Measurements from ENCODE around the gene STAG1. TPM values are rescaled to one million over a fixed set of nuclear protein-coding genes. Genes with fewer than 3 reads are reported as not detected.

The STAG1 gene
- polyA plus RNA-seq, 2 of the 4 experiments (the other 2 are of a cell fraction) = 12.8 to 19.2 TPM

DNA sequence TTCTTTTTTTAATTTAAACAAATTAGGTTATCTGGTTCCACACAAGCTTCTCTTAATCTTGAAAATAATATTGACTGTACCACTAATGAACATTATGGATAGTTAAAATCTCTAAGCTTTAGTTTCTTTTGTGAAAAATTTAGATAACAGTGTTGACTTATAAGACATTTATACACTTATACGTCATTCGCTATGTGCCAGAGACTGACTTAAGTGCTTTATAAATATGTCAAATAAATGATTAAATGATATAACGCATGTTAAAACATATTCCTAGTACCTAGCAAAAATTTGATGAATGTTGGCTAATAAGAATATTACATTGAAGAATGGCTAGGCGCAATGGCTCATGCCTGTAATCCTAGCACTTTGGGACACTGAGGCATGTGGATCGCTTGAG lies 405.7 kb downstream of the STAG1 start (continued):
- TF ChIP-seq, protein P1, sequence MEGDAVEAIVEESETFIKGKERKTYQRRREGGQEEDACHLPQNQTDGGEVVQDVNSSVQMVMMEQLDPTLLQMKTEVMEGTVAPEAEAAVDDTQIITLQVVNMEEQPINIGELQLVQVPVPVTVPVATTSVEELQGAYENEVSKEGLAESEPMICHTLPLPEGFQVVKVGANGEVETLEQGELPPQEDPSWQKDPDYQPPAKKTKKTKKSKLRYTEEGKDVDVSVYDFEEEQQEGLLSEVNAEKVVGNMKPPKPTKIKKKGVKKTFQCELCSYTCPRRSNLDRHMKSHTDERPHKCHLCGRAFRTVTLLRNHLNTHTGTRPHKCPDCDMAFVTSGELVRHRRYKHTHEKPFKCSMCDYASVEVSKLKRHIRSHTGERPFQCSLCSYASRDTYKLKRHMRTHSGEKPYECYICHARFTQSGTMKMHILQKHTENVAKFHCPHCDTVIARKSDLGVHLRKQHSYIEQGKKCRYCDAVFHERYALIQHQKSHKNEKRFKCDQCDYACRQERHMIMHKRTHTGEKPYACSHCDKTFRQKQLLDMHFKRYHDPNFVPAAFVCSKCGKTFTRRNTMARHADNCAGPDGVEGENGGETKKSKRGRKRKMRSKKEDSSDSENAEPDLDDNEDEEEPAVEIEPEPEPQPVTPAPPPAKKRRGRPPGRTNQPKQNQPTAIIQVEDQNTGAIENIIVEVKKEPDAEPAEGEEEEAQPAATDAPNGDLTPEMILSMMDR (IDR thresholded peaks at IDR 0.05) = no peak
- no peak for TF ChIP-seq EHF (CRISPR knock-in tag; IDR thresholded peaks at IDR 0.05)

DNA sequence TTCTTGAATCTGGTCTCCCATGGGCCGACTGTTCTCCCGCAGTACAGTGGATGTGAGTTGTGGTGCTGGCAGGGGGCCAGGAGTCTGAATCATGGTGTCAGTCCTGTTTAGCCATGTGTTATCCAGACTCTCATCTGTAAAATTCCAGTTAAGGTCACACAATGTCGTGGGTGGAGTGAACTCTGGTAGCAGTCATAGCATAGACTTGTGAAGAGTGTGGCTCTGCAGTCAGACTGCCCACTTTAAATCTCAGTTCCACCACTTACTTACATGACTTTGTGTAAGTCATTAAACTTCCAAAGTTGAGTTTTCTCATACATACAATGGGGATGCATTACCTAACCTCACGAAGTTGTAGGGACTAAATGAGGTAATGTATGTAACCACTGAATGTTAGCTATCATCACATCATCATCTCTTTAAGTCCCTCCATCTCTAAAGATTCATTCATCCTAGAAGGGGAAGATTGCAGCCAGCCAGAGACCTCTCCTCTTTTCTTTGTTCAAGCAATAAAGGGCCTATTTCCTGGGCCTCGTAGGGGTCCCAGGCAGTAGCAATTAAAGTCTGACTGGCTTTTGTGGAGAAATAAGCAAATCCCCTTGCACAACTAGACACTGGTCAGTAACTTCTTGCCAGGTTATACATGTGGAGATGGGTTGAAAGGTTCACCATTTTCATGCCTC lies 408.2 kb downstream of the STAG1 start:
- peak overlapping the region; percentile 37 for H3K4me2 ChIP-seq
- H3K4me1 ChIP-seq = peaks cover 16% of the 10 kb centered on the region; the same call in 2 of the 3 replicates
- ATAC-seq (peak; percentile 88 to 89), DNase-seq (ENCODE audit: low read depth in 1 of 2, low spot score in 1 of 2) (peak; percentile 31 to 67), FAIRE-seq (no peak)
- POLR2A ChIA-PET = no interaction called here
- H3K4me3 ChIP-seq = no peak overlapping the region
- peak overlapping the region in 1 of 2 experiments; percentile 30; a peak in 1 of 6 replicates for H3K27ac ChIP-seq
- H3K9me3 ChIP-seq = no peaks in the 10 kb centered on the region
- TF ChIP-seq BHLHE40 (IDR thresholded peaks at IDR 0.05; ENCODE audit: low read depth, low read length) = no peak
- TF ChIP-seq, protein P2, sequence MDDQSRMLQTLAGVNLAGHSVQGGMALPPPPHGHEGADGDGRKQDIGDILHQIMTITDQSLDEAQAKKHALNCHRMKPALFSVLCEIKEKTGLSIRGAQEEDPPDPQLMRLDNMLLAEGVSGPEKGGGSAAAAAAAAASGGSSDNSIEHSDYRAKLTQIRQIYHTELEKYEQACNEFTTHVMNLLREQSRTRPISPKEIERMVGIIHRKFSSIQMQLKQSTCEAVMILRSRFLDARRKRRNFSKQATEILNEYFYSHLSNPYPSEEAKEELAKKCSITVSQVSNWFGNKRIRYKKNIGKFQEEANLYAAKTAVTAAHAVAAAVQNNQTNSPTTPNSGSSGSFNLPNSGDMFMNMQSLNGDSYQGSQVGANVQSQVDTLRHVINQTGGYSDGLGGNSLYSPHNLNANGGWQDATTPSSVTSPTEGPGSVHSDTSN (IDR thresholded peaks at IDR 0.05) = no peak
- no peak for TF ChIP-seq KDM1A (IDR thresholded peaks at IDR 0.05; ENCODE audit: low read depth)
- peak; percentile 43; the same call in 1 of the 2 replicates for TF ChIP-seq GATA3 (IDR thresholded peaks at IDR 0.05; ENCODE audit: borderline replicate concordance)
- TF ChIP-seq, protein P3, sequence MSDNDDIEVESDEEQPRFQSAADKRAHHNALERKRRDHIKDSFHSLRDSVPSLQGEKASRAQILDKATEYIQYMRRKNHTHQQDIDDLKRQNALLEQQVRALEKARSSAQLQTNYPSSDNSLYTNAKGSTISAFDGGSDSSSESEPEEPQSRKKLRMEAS (IDR thresholded peaks at IDR 0.05) = 0 out of 2 replicates have a peak, but pooled peaks have one; percentile 21
- no peak for TF ChIP-seq RARB (CRISPR knock-in tag; IDR thresholded peaks at IDR 0.05)
- no peak for TF ChIP-seq POLR2A (IDR thresholded peaks at IDR 0.05; ENCODE audit: low read length)
- TF ChIP-seq, protein P4, sequence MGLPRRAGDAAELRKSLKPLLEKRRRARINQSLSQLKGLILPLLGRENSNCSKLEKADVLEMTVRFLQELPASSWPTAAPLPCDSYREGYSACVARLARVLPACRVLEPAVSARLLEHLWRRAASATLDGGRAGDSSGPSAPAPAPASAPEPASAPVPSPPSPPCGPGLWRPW (IDR thresholded peaks at IDR 0.05) = no peak
- TF ChIP-seq CHD2 (IDR thresholded peaks at IDR 0.05; ENCODE audit: low read length, partially characterized antibody) = no peak
- TF ChIP-seq, protein P5, sequence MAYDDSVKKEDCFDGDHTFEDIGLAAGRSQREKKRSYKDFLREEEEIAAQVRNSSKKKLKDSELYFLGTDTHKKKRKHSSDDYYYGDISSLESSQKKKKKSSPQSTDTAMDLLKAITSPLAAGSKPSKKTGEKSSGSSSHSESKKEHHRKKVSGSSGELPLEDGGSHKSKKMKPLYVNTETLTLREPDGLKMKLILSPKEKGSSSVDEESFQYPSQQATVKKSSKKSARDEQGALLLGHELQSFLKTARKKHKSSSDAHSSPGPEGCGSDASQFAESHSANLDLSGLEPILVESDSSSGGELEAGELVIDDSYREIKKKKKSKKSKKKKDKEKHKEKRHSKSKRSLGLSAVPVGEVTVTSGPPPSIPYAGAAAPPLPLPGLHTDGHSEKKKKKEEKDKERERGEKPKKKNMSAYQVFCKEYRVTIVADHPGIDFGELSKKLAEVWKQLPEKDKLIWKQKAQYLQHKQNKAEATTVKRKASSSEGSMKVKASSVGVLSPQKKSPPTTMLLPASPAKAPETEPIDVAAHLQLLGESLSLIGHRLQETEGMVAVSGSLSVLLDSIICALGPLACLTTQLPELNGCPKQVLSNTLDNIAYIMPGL (CRISPR knock-in tag; IDR thresholded peaks at IDR 0.05; ENCODE audit: borderline replicate concordance) = no peak
- 42% methylated on average over 5 of the region's 5 CpGs for WGBS (ENCODE audit: missing lambda C conversion rate)
- CTCF ChIA-PET = interaction anchor here (1.2 to 1.3 kb wide), 2 partner anchors 408 to 1627 kb away, joined by 4 read pairs; partner anchors contain the start of gene STAG1

DNA sequence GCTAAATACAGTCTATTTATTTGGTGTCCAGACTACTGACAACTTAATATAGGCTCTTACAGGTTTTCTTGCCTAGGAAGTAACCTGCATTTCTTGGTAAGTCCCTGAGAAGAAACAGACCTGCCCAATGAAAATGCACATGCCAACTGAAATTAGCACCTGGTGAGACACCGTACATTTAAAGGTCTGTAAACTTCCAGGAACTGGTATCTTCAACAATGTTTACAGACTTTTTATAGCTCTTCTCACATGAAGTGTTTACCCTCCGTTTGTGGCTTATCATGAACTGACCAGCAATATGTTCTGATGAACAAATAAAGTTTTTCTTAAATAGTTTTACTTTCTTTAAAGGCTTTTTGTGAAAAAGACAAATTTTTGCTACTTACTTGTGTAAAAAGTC lies 408.7 kb downstream of the STAG1 start:
- TF ChIP-seq, protein P3 (IDR thresholded peaks at IDR 0.05) = no peak
- TF ChIP-seq PHF8 (IDR thresholded peaks at IDR 0.05; ENCODE audit: borderline replicate concordance, low read depth) (no peak), BHLHE40 (IDR thresholded peaks at IDR 0.05; ENCODE audit: low read depth, low read length) (no peak), MAFK (IDR thresholded peaks at IDR 0.05; ENCODE audit: partially characterized antibody) (no peak), EHF (CRISPR knock-in tag; IDR thresholded peaks at IDR 0.05) (no peak), HOXA7 (CRISPR knock-in tag; IDR thresholded peaks at IDR 0.05) (no peak), ZNF302 (CRISPR knock-in tag; IDR thresholded peaks at IDR 0.05) (no peak), ZSCAN20 (CRISPR knock-in tag; IDR thresholded peaks at IDR 0.05) (no peak), CEBPB (IDR thresholded peaks at IDR 0.05) (no peak), RCOR1 (IDR thresholded peaks at IDR 0.05; ENCODE audit: low read depth, low read length) (no peak), RAD21 (conservative IDR thresholded peaks at IDR 0.05 in 1 of 2, IDR thresholded peaks at IDR 0.05 in 1 of 2) (no peak), NFE2L2 (conservative IDR thresholded peaks at IDR 0.05; ENCODE audit: low read length) (no peak), NPAS2 (CRISPR knock-in tag; IDR thresholded peaks at IDR 0.05; ENCODE audit: borderline replicate concordance) (no peak), KDM5A (IDR thresholded peaks at IDR 0.05) (no peak), ESRRA (IDR thresholded peaks at IDR 0.05; ENCODE audit: borderline replicate concordance, low read length) (no peak), SREBF2 (IDR thresholded peaks at IDR 0.05) (no peak), RFX5 (IDR thresholded peaks at IDR 0.05) (no peak)
- TF ChIP-seq, protein P6, sequence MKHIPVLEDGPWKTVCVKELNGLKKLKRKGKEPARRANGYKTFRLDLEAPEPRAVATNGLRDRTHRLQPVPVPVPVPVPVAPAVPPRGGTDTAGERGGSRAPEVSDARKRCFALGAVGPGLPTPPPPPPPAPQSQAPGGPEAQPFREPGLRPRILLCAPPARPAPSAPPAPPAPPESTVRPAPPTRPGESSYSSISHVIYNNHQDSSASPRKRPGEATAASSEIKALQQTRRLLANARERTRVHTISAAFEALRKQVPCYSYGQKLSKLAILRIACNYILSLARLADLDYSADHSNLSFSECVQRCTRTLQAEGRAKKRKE (CRISPR knock-in tag; IDR thresholded peaks at IDR 0.05; ENCODE audit: low read depth) = no peak
- TF ChIP-seq, protein P2 (IDR thresholded peaks at IDR 0.05) = no peak
- FAIRE-seq (no peak), DNase-seq (ENCODE audit: low read depth in 1 of 2, low spot score in 1 of 2) (peak in 1 of 2 experiments; percentile 18), ATAC-seq (peak; percentile 39; a peak in 3 of 6 replicates)
- peaks cover 16% of the 10 kb centered on the region; the same call in 2 of the 3 replicates for H3K4me1 ChIP-seq
- POLR2A ChIA-PET = no interaction called here
- peak overlapping the region; percentile 37 for H3K4me2 ChIP-seq
- H3K9me3 ChIP-seq = no peaks in the 10 kb centered on the region
- H3K4me3 ChIP-seq = no peak overlapping the region
- CTCF ChIA-PET = interaction anchor here (0.8 to 1.3 kb wide), 3 partner anchors 9 to 1628 kb away, joined by 3 to 4 read pairs (median 4); partner anchors contain the start of gene STAG1
- no peak overlapping the region for H3K27ac ChIP-seq
- 42% methylated on average over 2 of the region's 2 CpGs for WGBS (ENCODE audit: missing lambda C conversion rate)
